GM12873 (cell line): Measurements from ENCODE around the gene CCDC61.
A peak's percentile ranks its signal among the peaks of the same experiment; 100 is the strongest.

Source experiments
- TF ChIP-seq, protein P1 (sequence below): IDR thresholded peaks from 2 replicates; pipeline ENCODE4 v1.5.1; 2012; ENCODE audit warnings: low read depth, mild to moderate bottlenecking, moderate library complexity, low read length, control low read depth; ENCODE audit not compliant: insufficient read depth; ENCODE audit errors: missing control alignments

Gene CCDC61

DNA sequence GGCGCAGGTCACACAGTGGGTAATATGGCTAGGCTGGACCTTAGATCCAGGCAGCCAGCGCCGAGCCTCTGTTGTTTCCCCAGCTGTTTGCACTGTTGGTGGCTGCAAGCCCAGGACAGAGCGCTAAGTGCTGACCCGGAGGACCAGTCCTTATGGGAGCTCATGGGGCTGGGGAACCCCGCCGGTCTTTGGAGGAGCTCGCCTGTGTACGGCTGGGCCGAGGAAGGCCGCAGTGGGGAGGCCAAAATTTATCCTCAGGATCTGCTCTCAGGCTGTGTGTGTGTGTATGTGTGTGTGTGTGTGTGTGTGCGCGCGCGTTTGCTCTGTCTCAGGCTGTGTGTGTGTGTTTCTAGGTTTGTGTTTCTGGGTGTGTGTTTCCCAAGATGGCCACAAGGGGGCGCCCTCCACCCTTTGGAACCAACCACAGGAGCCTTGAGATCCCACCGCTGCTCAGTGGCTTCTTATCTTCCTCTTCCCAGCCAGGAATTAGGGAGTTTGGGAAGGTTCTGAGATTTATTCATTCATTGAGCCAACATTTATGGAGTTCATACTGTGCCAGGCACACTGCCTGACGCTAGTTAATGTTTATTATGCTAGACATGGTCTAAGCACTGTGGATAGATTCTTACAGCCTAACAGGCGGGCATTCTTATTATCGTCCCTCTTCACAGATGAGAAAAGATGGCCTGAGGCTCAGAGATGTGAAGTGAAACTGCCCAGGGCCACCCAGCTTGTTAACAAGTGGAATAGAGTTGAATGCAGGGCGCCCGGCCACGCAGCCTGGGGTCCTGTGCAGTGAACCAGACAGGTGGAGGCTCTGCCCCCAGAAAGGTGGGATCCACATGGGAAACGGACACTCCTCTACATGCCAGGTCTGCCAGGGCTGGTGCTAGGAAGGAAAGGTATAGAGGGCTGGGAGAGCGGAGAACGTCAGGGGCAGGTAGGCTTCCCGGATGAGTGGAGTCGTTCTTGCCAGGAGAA lies 14.6 kb downstream of the CCDC61 start:
- TF ChIP-seq, protein P1, sequence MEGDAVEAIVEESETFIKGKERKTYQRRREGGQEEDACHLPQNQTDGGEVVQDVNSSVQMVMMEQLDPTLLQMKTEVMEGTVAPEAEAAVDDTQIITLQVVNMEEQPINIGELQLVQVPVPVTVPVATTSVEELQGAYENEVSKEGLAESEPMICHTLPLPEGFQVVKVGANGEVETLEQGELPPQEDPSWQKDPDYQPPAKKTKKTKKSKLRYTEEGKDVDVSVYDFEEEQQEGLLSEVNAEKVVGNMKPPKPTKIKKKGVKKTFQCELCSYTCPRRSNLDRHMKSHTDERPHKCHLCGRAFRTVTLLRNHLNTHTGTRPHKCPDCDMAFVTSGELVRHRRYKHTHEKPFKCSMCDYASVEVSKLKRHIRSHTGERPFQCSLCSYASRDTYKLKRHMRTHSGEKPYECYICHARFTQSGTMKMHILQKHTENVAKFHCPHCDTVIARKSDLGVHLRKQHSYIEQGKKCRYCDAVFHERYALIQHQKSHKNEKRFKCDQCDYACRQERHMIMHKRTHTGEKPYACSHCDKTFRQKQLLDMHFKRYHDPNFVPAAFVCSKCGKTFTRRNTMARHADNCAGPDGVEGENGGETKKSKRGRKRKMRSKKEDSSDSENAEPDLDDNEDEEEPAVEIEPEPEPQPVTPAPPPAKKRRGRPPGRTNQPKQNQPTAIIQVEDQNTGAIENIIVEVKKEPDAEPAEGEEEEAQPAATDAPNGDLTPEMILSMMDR: peak; percentile 85

DNA sequence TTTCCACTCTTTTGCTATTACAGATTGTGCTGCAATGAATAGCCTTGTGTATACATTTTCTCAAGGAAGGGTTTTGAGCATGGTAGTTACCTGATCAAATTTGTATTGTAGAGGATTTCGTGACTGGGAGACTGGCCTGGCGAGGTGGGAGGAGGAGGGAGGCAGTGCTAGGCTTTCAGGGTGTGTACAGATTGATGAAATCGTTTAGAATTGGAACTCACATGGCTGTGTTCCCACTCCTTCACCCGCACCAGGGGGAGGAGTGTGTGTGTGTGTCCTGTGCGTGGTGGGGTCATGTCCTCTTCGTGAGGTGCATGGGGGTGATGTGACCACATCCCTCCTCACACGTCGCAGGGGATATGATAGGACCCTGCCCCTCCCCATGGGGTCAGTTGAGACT lies 19.3 kb downstream of the CCDC61 start:
- TF ChIP-seq, protein P1: no peak

GRCh38 chr19:46014941-46015686 lies 19.8 kb downstream of the CCDC61 start:
- TF ChIP-seq, protein P1: no peak

GRCh38 chr19:46015687-46016425 lies 20.6 kb downstream of the CCDC61 start:
- TF ChIP-seq, protein P1: no peak

DNA sequence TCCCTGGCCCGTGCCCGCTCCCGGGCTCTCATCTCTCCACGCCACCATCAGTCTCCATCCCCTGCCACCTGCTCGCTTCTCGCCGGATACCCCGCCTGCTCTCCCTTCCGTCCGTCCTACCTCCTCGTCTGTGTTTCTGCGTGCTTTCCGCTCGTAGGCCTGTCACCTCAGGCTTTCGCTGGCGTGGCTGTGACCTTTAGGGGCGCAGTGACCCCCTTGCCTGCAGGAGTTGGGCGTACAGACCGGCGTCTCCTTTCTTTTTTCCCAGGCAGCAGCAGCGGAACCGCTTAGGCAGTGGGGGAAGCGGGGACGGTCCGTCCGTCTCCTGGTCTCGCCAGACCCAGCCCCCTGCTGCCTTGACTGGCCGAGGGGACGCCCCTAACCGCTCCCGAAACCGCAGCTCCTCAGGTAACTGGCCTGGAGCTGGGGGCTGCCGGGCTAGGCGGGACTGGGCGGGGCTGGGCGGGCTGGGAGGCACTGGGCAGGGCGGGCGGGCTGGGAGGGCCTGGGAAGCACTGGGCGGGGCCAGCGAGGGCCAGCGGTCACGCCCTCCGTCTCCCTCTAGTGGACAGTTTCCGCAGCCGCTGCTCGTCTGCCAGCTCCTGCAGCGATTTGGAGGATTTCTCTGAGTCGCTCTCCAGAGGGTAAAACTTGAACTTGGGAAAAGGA lies 21.3 kb downstream of the CCDC61 start:
- TF ChIP-seq, protein P1: peak; percentile 82

GRCh38 chr19:46017095-46017429 lies 21.8 kb downstream of the CCDC61 start:
- TF ChIP-seq, protein P1: no peak
